GM19238 (cell line): ENCODE data around the gene RTP1.
"Not testable (repeated sequence)": the region's sequence is repeated elsewhere in the genome, so short reads cannot be mapped to it uniquely, and the experiment has no call there.

ENCODE experiments used
- DNase-seq: peaks from one replicate; pipeline ENCODE4 v3.0.0; 2011; ENCODE audit warnings: low spot score; ENCODE audit not compliant: insufficient read length

RTP1 gene

DNA sequence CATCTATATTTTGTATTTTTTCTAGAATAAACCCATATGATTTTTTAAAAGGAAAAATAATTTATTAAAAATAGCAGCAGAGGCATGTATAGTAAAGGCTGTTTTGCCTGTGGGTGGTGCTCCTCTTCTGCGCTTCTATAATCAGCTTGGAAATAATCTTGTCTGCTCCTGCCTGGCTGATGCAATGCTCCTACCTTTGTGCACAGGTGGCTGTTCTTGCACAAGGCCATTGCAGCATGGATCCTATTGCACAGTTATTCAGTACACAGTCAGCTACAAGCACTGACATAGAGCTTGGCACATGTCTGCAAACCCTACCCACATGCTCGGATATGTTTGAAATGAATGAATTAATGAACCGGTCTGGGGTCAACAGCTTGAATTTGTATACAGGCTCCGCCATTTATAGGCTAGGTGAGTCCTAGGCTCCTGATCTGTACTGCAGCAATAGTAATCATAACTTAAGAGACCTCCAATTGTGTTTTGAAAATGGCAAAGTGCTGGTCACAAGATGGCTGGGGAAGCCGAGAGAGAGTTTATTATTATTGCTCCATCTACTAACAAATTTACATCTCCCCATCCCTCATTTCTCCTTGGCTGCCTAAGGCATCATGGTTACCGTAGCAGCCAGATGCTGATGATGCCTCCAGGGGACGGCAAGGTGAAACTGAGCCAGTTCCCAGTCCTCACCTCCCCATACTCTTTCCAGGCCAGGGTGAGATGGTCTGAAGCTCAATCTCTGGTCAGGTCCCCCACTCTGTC lies 532 bp upstream of the RTP1 start:
- DNase-seq = no peak

- no peak for DNase-seq
These were observed 1.2 kb downstream of the RTP1 start for GRCh38 chr3:187198490-187198889.

DNA sequence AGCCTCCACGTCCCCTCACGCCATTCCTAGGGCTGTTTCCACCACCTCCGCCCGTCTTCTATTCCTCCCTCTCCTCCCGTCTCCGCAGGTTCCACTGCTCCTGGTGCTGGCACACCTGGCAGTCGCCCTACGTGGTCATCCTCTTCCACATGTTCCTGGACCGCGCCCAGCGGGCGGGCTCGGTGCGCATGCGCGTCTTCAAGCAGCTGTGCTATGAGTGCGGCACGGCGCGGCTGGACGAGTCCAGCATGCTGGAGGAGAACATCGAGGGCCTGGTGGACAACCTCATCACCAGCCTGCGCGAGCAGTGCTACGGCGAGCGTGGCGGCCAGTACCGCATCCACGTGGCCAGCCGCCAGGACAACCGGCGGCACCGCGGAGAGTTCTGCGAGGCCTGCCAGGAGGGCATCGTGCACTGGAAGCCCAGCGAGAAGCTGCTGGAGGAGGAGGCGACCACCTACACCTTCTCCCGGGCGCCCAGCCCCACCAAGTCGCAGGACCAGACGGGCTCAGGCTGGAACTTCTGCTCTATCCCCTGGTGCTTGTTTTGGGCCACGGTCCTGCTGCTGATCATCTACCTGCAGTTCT lies 2.3 kb downstream of the RTP1 start:
- not testable (repeated sequence) for DNase-seq

DNA sequence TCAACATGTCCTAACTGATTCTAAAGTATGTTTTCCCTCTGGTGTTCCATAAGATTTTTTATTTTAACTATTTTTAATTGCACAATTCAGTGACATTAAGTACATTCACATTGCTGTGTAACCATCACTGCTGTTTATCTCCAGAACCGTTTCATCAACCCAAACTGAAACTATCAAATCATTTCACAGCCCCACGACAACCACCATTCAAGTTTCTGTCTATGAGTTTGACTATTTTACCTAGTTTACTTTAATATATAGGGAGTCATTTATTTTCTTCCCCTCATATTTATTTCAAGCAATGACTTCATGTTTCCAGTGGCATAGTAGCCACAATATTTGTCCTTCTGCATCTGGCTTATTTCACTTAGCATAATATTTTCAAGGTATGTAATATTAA lies 8.4 kb downstream of the RTP1 start:
- DNase-seq = no peak

DNA sequence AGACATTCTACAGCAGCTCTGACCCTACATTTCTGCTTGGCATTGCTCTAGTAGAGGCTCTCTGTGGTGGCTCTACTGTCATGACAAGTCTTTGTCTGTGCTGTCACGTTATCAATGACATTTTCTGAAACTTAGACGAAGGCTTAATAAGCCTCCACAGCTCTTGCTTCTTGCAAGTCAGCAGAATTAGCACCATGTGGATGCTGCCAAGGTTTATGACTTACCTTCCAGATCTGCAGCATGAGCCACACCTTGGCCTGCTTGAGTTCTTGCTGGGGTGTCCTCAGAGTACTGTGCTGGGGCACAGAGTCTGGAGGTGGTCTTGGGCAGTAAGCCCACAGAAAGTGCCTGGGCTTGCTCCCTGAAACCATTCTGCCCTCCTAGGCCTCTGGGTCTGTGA lies 9.8 kb downstream of the RTP1 start:
- DNase-seq = no peak

DNA sequence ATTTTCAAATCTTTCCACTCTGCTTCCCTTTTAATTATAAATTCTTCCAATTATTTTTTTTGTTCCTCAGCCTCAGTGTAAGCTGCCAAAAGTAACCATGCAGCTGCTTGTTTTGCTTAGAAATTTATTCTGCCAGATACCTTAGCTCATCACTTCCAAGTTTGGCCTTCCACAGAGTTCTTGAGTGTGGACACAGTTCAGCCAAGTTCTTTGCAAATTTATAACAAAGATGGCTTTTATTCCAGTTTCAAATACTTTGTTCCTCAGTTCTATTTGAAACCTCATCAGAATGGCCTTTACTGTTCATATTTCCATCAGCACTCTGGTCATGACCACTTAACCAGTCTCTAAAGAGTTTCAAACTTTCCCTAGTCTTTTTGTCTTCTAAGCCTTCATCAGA lies 10.3 kb downstream of the RTP1 start:
- no peak for DNase-seq

GRCh38 chr3:187208159-187208558 lies 10.9 kb downstream of the RTP1 start:
- no peak for DNase-seq

GRCh38 chr3:187209491-187209890 lies 12.2 kb downstream of the RTP1 start:
- DNase-seq = no peak

DNA sequence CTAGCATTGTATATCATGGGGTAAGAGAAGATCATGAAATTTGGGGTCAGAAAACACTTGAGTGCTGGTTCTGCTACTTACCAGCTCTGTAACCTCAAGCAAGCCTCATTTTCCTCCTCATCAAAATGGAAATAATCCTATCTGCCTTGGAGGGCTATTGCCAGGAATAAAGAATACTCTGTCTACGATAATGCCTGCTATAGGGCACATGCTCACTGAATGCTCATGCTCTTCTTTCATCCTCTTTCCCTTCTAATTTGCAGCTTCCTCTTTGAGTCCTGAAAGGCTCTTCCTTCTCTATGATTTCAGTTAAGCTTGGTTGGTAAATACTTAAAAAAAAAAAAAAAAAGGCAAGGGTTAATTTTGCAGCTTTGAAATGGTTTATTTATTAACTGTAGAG lies 12.8 kb downstream of the RTP1 start:
- DNase-seq = no peak

DNA sequence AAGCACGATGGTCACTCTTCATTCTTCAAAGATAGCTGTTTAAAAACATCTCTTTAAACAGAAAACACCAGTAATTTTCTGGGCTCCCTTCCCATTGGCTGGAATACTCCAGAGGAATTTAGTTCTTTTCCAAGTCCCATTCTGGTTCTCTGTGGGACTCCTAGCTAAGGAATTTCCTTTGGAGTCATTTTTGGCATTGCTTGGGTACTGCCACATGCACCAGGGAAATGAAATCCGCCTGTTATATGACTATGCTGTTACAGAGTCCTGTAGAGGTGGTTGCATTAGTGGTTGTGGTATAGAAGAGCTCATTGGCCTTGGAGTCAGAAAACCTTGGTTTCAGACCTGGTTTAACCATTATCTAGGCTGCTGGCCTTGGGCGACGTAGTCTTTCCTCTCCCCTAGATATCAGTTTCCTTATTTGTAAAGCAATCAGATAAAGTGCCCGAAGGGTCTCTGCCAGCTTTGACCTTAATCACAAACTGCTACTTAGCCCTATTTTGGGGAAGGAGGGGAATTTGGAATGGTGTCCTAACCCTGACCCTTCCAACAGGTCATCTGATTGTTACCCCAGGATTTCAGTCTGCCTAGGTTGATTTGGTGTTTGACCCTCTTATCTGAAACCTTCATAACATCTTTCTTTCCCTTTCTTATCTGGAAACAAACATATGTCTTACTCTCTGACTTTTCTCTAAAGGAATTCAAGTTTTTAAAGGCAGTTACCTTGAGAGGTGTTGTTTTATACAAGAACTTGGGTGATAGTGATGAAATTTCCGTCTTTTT lies 13.4 kb downstream of the RTP1 start:
- DNase-seq = peak; percentile 19

DNA sequence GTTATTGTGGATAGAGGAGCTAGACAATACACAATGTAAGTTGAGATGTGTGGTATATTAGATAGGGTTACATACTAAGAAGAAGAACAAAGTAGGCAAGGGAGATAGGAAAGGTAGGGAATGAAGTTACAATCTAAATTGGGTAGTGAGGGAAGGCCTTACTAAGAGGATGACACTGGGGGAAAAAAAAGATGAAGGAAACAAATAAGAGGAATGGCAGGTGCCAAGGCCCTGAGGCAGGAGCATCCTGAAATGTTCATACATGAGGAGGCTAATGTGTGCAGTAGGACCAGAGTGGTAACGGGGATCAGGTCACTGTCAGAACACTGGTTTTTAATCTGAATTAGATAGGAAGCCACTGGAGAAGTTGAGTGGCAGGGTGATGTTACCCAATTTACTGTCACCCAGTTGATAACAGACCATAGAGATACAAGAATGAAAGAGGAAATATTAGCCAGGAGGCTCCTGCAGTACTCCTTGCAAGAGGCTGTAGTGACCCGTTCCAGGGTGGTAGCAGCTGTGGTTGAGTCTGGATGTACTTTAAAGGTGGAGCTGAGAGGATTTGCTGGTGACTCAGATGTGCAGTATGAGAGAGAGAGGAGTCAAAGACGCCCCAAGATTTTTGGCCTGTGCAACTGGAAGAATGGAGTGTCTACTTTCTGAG lies 14.4 kb downstream of the RTP1 start:
- no peak for DNase-seq

DNA sequence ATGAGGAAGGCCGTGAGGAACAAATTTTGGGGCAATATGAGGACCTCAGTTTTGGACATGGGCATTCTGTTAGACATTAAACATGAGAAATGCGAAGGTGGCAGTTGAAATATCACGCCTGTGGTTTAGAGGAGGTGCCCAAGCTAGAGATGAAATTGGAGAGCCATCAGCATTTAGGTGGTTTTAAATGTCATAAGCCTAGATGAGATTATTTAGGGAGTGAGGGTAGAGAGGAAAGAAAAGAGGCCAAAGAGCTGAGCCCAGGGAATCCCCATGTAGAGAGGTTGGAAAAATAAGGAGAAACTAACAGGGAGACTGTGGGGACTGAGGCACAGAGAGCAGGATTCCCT lies 14.9 kb downstream of the RTP1 start:
- no peak for DNase-seq

DNA sequence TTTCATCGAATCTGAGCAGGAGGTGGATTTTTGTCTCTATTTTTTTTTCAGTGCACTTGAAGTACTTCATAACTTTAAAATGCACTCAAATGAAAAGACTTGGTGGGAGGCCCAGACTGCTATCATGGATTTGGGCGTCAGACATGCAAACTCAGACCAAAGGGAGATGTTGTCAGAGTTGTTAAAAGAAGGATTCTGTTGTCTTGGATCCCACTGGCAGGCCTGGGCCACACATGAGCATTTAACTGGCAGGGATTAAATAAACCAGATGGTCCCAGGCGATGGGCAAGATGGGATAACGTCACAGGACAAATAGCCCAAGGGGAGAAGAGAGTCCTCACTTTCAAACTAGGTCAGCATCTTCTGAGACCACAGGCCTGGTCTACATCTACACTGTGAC lies 15.4 kb downstream of the RTP1 start:
- DNase-seq = no peak

DNA sequence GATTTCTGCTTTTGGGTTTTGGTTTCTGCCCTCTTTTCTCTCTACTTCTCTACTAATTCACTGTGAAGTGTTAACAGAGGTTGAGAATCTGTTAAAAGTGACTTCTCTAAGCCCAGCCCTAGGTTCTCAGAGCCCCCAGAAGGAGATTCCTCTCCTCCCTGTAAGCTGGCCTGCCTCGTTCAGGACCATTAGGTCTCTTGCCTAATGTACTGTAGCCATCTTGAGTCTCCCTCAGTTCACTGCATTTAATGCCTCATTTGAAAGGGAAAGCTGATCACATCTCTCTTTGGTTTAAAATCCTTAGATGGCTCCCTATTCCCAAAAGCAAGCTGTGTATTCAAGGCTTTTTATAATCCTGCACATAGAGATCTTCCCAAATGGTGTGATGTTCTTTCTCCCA lies 16.3 kb downstream of the RTP1 start:
- no peak for DNase-seq

- no peak for DNase-seq
These were observed 18.2 kb downstream of the RTP1 start for GRCh38 chr3:187215460-187215859.

DNA sequence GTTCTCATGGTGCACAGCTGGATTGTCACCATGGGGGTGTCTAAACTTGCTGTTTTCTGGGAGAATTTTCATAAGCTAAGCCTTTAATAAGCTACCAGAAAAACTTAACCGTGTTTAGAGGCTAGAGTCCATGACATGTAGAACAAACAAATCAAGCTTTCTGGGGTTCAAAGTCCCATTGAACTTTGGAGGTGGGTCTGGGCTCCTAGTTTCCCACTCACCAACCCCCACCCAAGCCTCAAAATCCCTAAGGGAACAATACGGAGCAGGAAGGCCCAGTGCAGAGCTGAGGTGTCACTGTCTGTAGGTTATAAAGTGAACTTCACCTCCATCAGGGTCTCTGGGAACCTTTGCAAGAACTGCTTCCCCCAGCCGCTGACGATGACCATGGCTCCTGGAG lies 25.5 kb downstream of the RTP1 start:
- DNase-seq = no peak

- no peak for DNase-seq
These were observed 26.5 kb downstream of the RTP1 start for GRCh38 chr3:187223799-187224198.

DNA sequence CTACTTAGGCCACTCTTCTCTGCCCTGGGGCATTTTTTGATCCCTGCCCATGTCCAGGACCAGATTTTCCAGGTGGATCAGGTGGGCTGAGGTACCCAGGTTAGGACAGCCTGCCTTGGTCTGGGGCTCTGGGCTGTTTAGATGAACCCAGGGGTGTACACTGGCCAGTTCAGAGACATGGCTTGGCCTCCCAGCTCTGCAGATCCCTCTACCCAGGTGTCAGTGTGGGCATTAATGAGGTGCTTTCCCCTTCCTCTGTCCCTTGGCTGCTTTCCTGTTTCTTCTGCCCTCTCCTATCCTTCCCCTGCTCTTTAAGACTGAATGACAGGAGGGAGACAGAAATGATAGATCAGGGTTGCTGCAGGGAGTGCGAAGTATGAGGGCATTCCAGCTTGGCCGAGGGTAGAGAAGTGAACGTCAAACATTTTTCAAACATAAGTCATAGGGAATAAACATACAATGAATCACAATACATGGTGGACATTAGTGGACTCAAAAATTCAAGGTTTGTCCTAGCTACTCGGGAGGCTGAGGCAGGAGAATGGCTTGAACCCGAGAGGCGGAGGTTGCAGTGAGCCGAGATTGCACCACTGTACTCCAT lies 30.5 kb downstream of the RTP1 start:
- no peak for DNase-seq

GRCh38 chr3:187228740-187229139 lies 31.5 kb downstream of the RTP1 start:
- DNase-seq = no peak

DNA sequence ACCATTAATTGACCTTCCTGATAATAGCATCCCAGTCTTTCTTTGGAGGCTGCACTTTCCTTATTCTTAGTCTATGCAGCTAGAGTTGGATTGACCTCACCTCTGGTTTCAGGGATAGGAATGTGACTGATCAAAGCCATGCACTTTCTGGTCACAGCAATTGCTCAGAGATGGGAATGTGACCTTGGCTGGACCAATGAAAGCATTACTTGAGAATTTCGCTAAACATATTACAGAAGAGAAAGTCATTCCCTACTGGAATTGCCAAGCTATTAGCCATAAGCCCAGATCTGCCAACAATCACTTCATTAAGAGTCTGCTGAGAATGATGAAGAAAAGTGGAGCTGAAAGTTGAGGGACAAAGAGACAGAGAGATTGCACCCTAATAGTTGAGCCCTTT lies 32.7 kb downstream of the RTP1 start:
- DNase-seq = no peak

DNA sequence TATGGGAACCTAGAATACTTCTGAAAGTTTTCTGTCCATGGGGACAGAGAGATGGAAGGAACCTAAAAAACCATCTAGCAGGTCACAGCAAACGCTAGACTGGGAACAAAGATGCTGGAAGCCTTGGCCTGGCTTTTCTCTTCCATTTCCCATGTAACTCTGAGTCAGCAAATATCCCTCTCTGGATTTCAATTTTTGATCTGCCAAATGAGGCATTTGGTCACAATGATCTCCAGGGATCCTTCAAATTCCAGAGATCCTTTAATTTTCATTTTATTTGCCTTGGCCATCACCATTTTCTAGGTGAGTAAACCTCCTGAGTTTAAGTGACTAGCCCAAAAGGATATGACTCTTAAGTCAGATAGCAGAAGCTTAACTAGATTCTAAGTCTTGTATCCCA lies 39.7 kb downstream of the RTP1 start:
- no peak for DNase-seq

- no peak for DNase-seq
These were observed 40.5 kb downstream of the RTP1 start for GRCh38 chr3:187237741-187238140.
